PC-9 (cell line): ENCODE measurements around the gene SRPK1.

Source experiments
- CTCF ChIP-seq: fragments of 200-600 bp; sonication (generic); conservative IDR thresholded peaks from 2 replicates; pipeline ENCODE4 v1.6.1; 2017; ENCODE audit warnings: mixed run types, antibody characterized with exemption, mild to moderate bottlenecking, moderate library complexity
- EZH2 ChIP-seq: fragments of 200-600 bp; sonication (generic); IDR thresholded peaks from 2 replicates; pipeline ENCODE4 v1.8.0; 2017; ENCODE audit warnings: antibody characterized with exemption, low read depth

GRCh38 chr6:35842381-35842780 lies 78.5 kb downstream of the SRPK1 start:
- TF ChIP-seq CTCF (no peak), EZH2 (no peak)
